Astrocyte of the cerebellum (primary cell): Measurements from ENCODE around the gene VTI1A.

Source experiments
- DNase-seq: peaks from one replicate; pipeline ENCODE4 v3.0.0-alpha.2; 2011; ENCODE audit warnings: low read depth
- H3K4me3 ChIP-seq: 2 replicates; pipeline ENCODE4 v1.5.1; 2011; ENCODE audit warnings: mild to moderate bottlenecking, low read depth, low read length, moderate library complexity
- CTCF ChIP-seq: IDR thresholded peaks from 2 replicates; pipeline ENCODE4 v1.5.1; 2012; ENCODE audit warnings: low read length, low read depth, moderate library complexity, mild to moderate bottlenecking; ENCODE audit errors: missing control alignments
- in situ Hi-C: cut with HindIII; loops from 2 replicates; pipeline ENCODE4 v1.10.0; 2017; ENCODE audit warnings: low sequenced_read_pairs

The VTI1A gene

GRCh38 chr10:112789248-112789647, 342.2 kb downstream of the VTI1A start:
- H3K4me3 ChIP-seq = no peak overlapping the region
- no peak for TF ChIP-seq CTCF
- in situ Hi-C loops = no loop called here
- DNase-seq = no peak

GRCh38 chr10:112790030-112790429, 343.0 kb downstream of the VTI1A start:
- no peak for TF ChIP-seq CTCF
- in situ Hi-C loops = no loop called here
- DNase-seq = no peak
- H3K4me3 ChIP-seq = no peak overlapping the region

GRCh38 chr10:112790921-112791320, 343.9 kb downstream of the VTI1A start:
- in situ Hi-C loops = no loop called here
- no peak for TF ChIP-seq CTCF
- DNase-seq = no peak
- no peak overlapping the region for H3K4me3 ChIP-seq

- in situ Hi-C loops = no loop called here
- no peak for TF ChIP-seq CTCF
- no peak for DNase-seq
- no peak overlapping the region for H3K4me3 ChIP-seq
Measured at GRCh38 chr10:112791447-112791846, 344.4 kb downstream of the VTI1A start.

GRCh38 chr10:112792487-112793201, 345.6 kb downstream of the VTI1A start:
- in situ Hi-C loops = no loop called here
- H3K4me3 ChIP-seq = no peak overlapping the region
- no peak for DNase-seq
- TF ChIP-seq CTCF = no peak

GRCh38 chr10:112793202-112793921, 346.3 kb downstream of the VTI1A start:
- no peak overlapping the region for H3K4me3 ChIP-seq
- DNase-seq = no peak
- TF ChIP-seq CTCF = no peak
- in situ Hi-C loops = no loop called here
